ENCODE results near the gene TRIM47. TPM values are rescaled to one million over a fixed set of nuclear protein-coding genes. Genes with fewer than 3 reads are reported as not detected.

TRIM47 gene
- 126 to 197 TPM (median 175 TPM) in 5 replicates for total RNA-seq (2022; extraction: Qiagen RNA extraction; ENCODE audit: low read depth)

GRCh38 chr17:75878174-75878998, at the start of gene TRIM47:
Gene TRIM47 (minus strand): TSS chr17:75878581. CDS start chr17:75878548, 33 bp downstream.

GRCh38 chr17:75904749-75905521, 26.6 kb upstream of the TRIM47 start, which contains the start of gene MRPL38:
Gene MRPL38 (minus strand): TSS chr17:75904884. CDS start chr17:75904875, 9 bp downstream.

GRCh38 chr17:75896415-75897159, 18.2 kb upstream of the TRIM47 start, which contains the start of gene TRIM65:
Gene TRIM65 (minus strand): TSS chr17:75896951. CDS start chr17:75896937, 14 bp downstream.

GRCh38 chr17:75855310-75856061, 22.9 kb downstream of the TRIM47 start, which contains the start of gene WBP2:
Gene WBP2 (minus strand): TSS chr17:75855335. CDS start chr17:75855297, 38 bp downstream.

GRCh38 chr17:75843577-75844529, 34.5 kb downstream of the TRIM47 start, which contains the start of gene UNC13D:
Gene UNC13D (minus strand): TSS chr17:75844404. CDS start chr17:75844337, 67 bp downstream.

Other genes with a start within 250 kb of the TRIM47 start
- 0.54 to 1.1 TPM (median 0.86 TPM) in 5 replicates for gene SMIM5, start 245.1 kb downstream of the TRIM47 start, total RNA-seq (2022; extraction: Qiagen RNA extraction; ENCODE audit: low read depth)
- 21.9 to 29.3 TPM (median 29.2 TPM) in 5 replicates for gene RECQL5, start 211.4 kb downstream of the TRIM47 start, total RNA-seq (2022; extraction: Qiagen RNA extraction; ENCODE audit: low read depth)
- 113 to 128 TPM (median 120 TPM) in 5 replicates for gene SAP30BP, start 211.2 kb downstream of the TRIM47 start, total RNA-seq (2022; extraction: Qiagen RNA extraction; ENCODE audit: low read depth)
- gene ITGB4, start 157.1 kb downstream of the TRIM47 start, total RNA-seq (2022; extraction: Qiagen RNA extraction; ENCODE audit: low read depth): 74.8 to 94.7 TPM (median 80.4 TPM) in 5 replicates
- 56.7 to 84.6 TPM (median 80.2 TPM) in 5 replicates for gene GALK1, start 113.4 kb downstream of the TRIM47 start, total RNA-seq (2022; extraction: Qiagen RNA extraction; ENCODE audit: low read depth)
- gene UNK, start 93.8 kb downstream of the TRIM47 start, total RNA-seq (2022; extraction: Qiagen RNA extraction; ENCODE audit: low read depth): 25.8 to 33.0 TPM (median 30.3 TPM) in 5 replicates
- 3.3 to 7.1 TPM (median 6.1 TPM) in 5 replicates for gene UNC13D, start 34.2 kb downstream of the TRIM47 start, total RNA-seq (2022; extraction: Qiagen RNA extraction; ENCODE audit: low read depth)
- gene WBP2, start 23.2 kb downstream of the TRIM47 start, total RNA-seq (2022; extraction: Qiagen RNA extraction; ENCODE audit: low read depth): 83.3 to 93.3 TPM (median 89.9 TPM) in 5 replicates
- 26.4 to 39.7 TPM (median 36.3 TPM) in 5 replicates for gene TRIM65, start 18.4 kb upstream of the TRIM47 start, total RNA-seq (2022; extraction: Qiagen RNA extraction; ENCODE audit: low read depth)
- gene MRPL38, start 26.3 kb upstream of the TRIM47 start, total RNA-seq (2022; extraction: Qiagen RNA extraction; ENCODE audit: low read depth): 88.0 to 126 TPM (median 118 TPM) in 5 replicates
- 5.6 to 8.5 TPM (median 7.9 TPM) in 5 replicates for gene FBF1, start 62.5 kb upstream of the TRIM47 start, total RNA-seq (2022; extraction: Qiagen RNA extraction; ENCODE audit: low read depth)
- 13.0 to 19.0 TPM (median 16.8 TPM) in 5 replicates for gene ACOX1, start 100.6 kb upstream of the TRIM47 start, total RNA-seq (2022; extraction: Qiagen RNA extraction; ENCODE audit: low read depth)
- gene TEN1, start 100.7 kb upstream of the TRIM47 start, total RNA-seq (2022; extraction: Qiagen RNA extraction; ENCODE audit: low read depth): 21.9 to 28.6 TPM (median 25.3 TPM) in 5 replicates
- 3.9 to 5.6 TPM (median 4.8 TPM) in 5 replicates for gene CDK3, start 122.3 kb upstream of the TRIM47 start, total RNA-seq (2022; extraction: Qiagen RNA extraction; ENCODE audit: low read depth)
- 15.6 to 19.5 TPM (median 17.9 TPM) in 5 replicates for gene EVPL, start 148.7 kb upstream of the TRIM47 start, total RNA-seq (2022; extraction: Qiagen RNA extraction; ENCODE audit: low read depth)
- 74.9 to 86.3 TPM (median 82.9 TPM) in 5 replicates for gene SRP68, start 193.9 kb upstream of the TRIM47 start, total RNA-seq (2022; extraction: Qiagen RNA extraction; ENCODE audit: low read depth)
- gene GALR2, start 196.2 kb upstream of the TRIM47 start, total RNA-seq (2022; extraction: Qiagen RNA extraction; ENCODE audit: low read depth): 0.47 to 1.9 TPM (median 1.6 TPM) in 5 replicates
- gene ZACN, start 200.6 kb upstream of the TRIM47 start, total RNA-seq (2022; extraction: Qiagen RNA extraction; ENCODE audit: low read depth): 0.18 to 0.50 TPM (median 0.40 TPM) in 5 replicates
- 52.4 to 73.1 TPM (median 62.5 TPM) in 5 replicates for gene EXOC7, start 225.2 kb upstream of the TRIM47 start, total RNA-seq (2022; extraction: Qiagen RNA extraction; ENCODE audit: low read depth)